Colonic mucosa (tissue), 4 donors: ENCODE data around the gene TNS3. TPM values are rescaled to one million over a fixed set of nuclear protein-coding genes. Genes with fewer than 3 reads are reported as not detected.

Source experiments
- DNase-seq: peaks from one replicate; pipeline ENCODE4 v3.0.0-alpha.2; 2020
- H3K27ac ChIP-seq: fragments of 200-600 bp; one replicate; pipeline ENCODE4 v1.8.0; 2021
- H3K27me3 ChIP-seq: fragments of 200-600 bp; one replicate; pipeline ENCODE4 v1.8.0; 2021
- H3K36me3 ChIP-seq: fragments of 200-600 bp; one replicate; pipeline ENCODE4 v1.8.0; 2021
- H3K4me1 ChIP-seq: fragments of 200-600 bp; one replicate; pipeline ENCODE4 v1.8.0; 2021; ENCODE audit warnings: mild to moderate bottlenecking
- H3K4me3 ChIP-seq: fragments of 200-600 bp; one replicate; pipeline ENCODE4 v1.8.0; 2021
- H3K9ac ChIP-seq, 2 donors: one replicate each; pipeline ENCODE4 v1.7.0; 2013; ENCODE audit warnings: control low read depth in 2 of 2, low read depth in 2 of 2, low read length in 2 of 2
- H3K9me3 ChIP-seq: fragments of 200-600 bp; one replicate; pipeline ENCODE4 v1.8.0; 2021
- intact Hi-C: fragments of 100-400 bp; cut with DNase I; formaldehyde crosslinking; loops from one replicate; pipeline ENCODE4 v1.14.1; 2022
- total RNA-seq, 2 donors: library from RNA; stranded (reverse); fragmentation: NEBNext Ultra II Directional in 1 of 2; extraction: Animal tissue kit (Norgen Biotek cat#: 25700) in 1 of 2; gene quantifications; one replicate each; pipeline ENCODE4 v1.2.1, GENCODE V29; 2021
- TF ChIP-seq, protein P1 (sequence below): fragments of 200-600 bp; IDR thresholded peaks from one replicate; pipeline ENCODE4 v1.8.0; 2022; ENCODE audit warnings: antibody characterized with exemption, mild to moderate bottlenecking
- donor health status: healthy.
- donor health status: DM: no; HTN: no; CAD: no.
- donor health status: DM: no; HTN: no; CAD: no.

Gene TNS3
- total RNA-seq, 2 donors from 2014 or later = 41.1 to 58.2 TPM

DNA sequence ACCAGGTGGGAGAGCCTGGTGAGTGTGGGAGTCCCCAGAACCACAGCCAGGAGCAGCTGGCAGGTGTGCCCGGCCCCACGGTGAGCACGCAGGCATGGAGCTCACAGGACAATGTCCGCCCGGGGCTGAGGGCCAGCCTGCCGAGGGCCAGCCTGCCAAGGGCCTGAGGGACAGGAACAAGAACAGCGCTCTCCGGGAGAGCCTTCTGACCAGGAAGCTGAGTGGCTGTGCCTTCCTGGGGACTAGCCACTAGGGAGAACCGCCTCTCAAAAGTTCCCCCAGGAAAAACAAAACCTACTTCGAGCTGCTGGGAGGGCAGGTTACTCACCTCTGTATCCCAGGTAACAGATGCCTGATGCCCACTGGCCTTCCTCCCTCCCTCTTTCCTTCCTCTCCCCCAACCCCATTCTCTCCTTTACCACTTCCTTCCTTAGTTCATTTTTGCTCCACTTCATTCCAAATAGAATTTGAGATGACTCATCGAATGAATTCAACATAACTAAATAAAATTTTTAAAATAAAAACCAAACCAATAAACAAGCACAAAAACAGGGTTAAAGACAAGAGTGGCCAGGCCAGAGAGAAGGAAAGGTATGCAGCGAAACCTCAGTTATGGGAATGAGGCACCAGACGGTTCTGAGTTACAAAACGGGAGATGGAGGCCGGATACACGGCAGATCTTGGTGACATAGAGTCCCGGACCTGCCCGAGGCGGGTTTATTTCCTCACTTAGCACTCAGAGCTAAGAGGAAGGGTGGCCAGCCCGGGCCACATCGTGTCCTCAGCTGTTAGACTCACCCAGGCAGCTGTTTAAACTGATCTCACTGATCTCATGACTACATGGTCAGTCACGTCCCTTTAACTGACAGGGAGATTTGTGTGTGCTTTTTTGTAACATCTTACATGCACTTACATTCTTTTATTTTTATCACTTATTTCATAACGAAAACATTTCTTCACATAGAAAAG, 128.5 kb downstream of the TNS3 start:
- H3K27ac ChIP-seq = peak overlapping the region; percentile 39
- H3K9ac ChIP-seq = peak overlapping the region in 1 of 2 donors; percentile 70
- H3K4me3 ChIP-seq = no peak overlapping the region
- intact Hi-C loops = no loop called here
- no peaks in the 10 kb centered on the region for H3K27me3 ChIP-seq
- TF ChIP-seq, protein P1, sequence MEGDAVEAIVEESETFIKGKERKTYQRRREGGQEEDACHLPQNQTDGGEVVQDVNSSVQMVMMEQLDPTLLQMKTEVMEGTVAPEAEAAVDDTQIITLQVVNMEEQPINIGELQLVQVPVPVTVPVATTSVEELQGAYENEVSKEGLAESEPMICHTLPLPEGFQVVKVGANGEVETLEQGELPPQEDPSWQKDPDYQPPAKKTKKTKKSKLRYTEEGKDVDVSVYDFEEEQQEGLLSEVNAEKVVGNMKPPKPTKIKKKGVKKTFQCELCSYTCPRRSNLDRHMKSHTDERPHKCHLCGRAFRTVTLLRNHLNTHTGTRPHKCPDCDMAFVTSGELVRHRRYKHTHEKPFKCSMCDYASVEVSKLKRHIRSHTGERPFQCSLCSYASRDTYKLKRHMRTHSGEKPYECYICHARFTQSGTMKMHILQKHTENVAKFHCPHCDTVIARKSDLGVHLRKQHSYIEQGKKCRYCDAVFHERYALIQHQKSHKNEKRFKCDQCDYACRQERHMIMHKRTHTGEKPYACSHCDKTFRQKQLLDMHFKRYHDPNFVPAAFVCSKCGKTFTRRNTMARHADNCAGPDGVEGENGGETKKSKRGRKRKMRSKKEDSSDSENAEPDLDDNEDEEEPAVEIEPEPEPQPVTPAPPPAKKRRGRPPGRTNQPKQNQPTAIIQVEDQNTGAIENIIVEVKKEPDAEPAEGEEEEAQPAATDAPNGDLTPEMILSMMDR = no peak
- H3K4me1 ChIP-seq = peaks cover 19% of the 10 kb centered on the region
- DNase-seq = no peak
- H3K36me3 ChIP-seq = no peaks in the 10 kb centered on the region
- H3K9me3 ChIP-seq = no peaks in the 10 kb centered on the region

DNA sequence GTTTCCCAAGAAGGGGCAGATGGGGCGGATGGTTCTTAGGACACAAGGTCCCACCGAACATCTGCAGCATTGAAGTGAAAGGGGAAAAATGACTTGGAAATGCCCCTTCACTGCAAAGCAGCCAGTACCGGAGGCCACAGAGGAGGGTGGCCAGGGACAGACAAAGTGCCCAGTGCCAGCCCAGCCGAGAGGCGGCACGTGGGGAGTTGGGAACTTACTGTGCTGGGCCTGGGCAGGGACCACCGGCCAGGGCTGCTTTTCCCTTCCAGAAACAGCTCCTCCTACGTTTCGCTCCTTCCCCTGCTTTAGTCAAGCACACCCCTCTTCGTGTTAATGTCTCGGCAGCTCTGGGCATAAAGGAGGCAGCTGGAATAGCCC, 129.2 kb downstream of the TNS3 start:
- no peaks in the 10 kb centered on the region for H3K9me3 ChIP-seq
- H3K27ac ChIP-seq = no peak overlapping the region
- no peaks in the 10 kb centered on the region for H3K36me3 ChIP-seq
- H3K9ac ChIP-seq = peak overlapping the region in 1 of 2 donors; percentile 16
- H3K4me3 ChIP-seq = no peak overlapping the region
- TF ChIP-seq, protein P1 = no peak
- H3K27me3 ChIP-seq = no peaks in the 10 kb centered on the region
- no peak for DNase-seq
- H3K4me1 ChIP-seq = peaks cover 19% of the 10 kb centered on the region
- intact Hi-C loops = no loop called here

DNA sequence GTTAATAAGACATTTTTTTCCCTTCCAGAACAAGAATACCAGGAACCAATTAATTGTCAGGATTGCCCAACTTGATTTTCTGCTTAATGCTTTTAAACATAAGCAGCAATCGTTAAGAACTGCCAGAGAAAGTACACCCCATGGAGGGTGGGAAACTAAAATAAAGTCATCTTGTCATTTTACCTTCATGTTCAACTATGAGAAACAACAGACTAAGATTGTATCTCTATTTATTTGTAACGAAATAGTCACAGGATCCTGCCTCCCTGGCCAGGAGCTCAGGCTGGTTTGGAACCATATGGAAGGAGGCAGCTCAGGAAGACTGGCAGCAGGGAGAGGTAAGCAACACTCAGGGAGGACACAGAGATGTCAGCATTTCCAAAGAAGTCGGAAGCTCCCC, 129.6 kb downstream of the TNS3 start:
- H3K4me3 ChIP-seq = no peak overlapping the region
- no peak overlapping the region for H3K27ac ChIP-seq
- TF ChIP-seq, protein P1 = no peak
- no peaks in the 10 kb centered on the region for H3K9me3 ChIP-seq
- H3K27me3 ChIP-seq = no peaks in the 10 kb centered on the region
- peaks cover 19% of the 10 kb centered on the region for H3K4me1 ChIP-seq
- H3K9ac ChIP-seq = no peak overlapping the region
- intact Hi-C loops = no loop called here
- no peaks in the 10 kb centered on the region for H3K36me3 ChIP-seq
- no peak for DNase-seq

DNA sequence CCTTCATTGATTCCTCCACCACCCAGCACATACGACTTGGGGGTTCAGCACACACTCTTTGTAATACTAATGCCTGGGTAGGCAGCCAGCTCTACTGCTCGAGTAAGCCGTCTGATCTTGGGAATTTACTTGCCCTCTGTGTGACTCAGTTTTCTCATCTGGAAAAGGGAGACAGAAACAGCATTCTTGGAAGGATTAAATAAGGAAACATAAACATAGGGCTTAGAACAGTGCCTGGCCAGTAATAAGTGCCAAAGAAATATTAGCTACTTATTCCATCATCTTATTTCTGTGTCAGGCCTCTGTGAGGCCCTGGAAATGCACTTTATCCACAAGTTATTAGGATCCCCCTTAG, 130.1 kb downstream of the TNS3 start:
- TF ChIP-seq, protein P1 = no peak
- Histone ChIP-seq H3K9ac (no peak overlapping the region), H3K27me3 (no peaks in the 10 kb centered on the region), H3K36me3 (no peaks in the 10 kb centered on the region), H3K4me3 (no peak overlapping the region), H3K4me1 (peaks cover 19% of the 10 kb centered on the region), H3K27ac (no peak overlapping the region), H3K9me3 (no peaks in the 10 kb centered on the region)
- DNase-seq = no peak
- intact Hi-C loops = no loop called here

DNA sequence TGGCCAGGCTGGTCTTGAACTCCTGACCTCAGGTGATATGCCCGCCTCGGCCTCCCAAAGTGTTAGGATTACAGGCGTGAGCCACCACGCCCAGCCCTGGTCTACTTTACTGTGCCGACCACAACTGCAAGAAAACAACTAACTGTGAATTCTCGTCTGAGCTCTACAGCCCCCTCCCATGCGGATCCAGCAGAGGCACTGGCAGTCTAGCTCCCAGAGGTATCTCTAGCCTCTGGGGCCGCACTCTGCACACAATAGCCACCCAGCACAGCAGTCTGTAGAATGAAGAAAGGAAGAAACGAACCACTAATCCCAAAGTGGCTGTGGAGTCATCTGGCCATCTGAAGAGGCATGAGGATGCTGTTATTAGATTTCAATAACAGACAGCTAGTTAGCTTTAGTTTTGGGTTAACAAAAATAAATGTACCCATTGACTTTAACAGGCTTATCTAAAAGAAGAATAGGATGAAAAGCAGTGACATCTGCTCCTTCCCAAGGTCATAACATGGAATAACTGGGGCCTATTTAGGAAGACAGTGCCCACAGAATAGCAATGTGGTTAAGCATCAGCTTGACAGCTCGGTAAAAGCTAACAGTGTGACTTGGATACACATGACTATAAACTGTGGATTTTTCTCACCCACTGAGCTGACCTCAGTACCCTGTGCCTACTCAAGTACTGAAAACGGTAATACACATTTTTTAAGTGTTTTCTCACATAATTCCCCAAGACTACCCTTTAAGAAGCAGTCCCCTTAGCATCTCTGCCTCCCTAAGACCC, 131.9 kb downstream of the TNS3 start:
- H3K27me3 ChIP-seq = no peaks in the 10 kb centered on the region
- peaks cover 23% of the 10 kb centered on the region for H3K4me1 ChIP-seq
- intact Hi-C loops = loop anchor here (10.0 kb wide), 1 partner anchor 135 kb away; the partner anchor contains the start of gene TNS3
- no peaks in the 10 kb centered on the region for H3K9me3 ChIP-seq
- H3K27ac ChIP-seq = no peak overlapping the region
- TF ChIP-seq, protein P1 = no peak
- H3K4me3 ChIP-seq = no peak overlapping the region
- no peak overlapping the region for H3K9ac ChIP-seq
- H3K36me3 ChIP-seq = no peaks in the 10 kb centered on the region
- DNase-seq = no peak
